ENCODE data around the gene MOSMO.
A peak's percentile ranks its signal among the peaks of the same experiment; 100 is the strongest.
"Not testable (repeated sequence)": the region's sequence is repeated elsewhere in the genome, so short reads cannot be mapped to it uniquely, and the experiment has no call there.

MOSMO gene

DNA sequence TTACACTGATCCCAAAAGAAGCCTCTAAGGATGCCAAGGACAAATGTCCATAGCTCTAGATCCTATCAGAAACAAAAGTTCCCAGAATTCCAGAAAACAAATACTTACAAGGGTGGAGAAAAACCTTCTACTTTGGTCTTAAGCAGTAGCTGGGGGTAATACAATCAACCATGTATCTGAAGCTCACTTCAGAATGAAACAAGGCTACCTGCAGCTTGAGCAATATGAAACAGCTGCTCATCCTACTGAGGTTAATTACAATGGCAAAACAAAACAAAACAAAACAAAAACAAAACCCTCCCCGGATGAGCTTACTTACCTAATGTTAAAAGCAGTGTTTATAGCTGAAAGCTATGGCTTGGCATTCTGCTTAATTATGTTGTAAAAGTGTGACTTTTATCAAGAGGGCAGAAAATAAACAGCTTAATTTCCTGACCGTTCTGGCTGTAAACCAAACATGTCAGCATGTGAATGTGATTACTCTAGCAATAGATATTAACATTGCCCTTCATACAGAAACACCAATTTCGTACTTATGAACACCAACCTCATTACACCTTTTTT, 17.4 kb upstream of the MOSMO start:
- no peaks in the 10 kb centered on the region for H3K27me3 Mint-ChIP-seq
- ATAC-seq (ENCODE audit: low read depth): no peak
- H3K36me3 Mint-ChIP-seq: peaks cover 4% of the 10 kb centered on the region
- no peaks in the 10 kb centered on the region for H3K9me3 Mint-ChIP-seq
- H3K4me1 Mint-ChIP-seq: no peaks in the 10 kb centered on the region
- no peak overlapping the region for H3K27ac Mint-ChIP-seq
- no peak overlapping the region for H3K4me3 Mint-ChIP-seq
- no peak for DNase-seq (ENCODE audit: low spot score in 2 of 2)

DNA sequence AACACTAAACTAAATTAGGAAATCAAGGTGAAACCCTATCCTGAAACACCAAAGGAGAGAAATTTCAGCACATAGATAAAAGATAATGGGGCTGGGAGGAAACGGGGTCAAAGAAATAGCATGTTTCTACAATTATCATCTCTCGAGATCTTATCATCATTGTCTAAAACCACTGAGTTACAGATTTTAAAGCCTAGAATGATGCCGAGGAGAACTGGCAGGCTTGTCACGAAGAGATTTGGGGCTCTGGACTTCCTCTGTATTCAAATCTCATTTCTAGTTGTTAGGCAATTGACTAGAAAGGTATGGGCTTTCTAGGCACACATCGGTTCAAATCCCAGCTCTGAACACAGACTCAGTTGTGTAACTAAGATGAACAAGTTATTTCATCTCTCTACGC, 16.3 kb upstream of the MOSMO start:
- no peak for ATAC-seq (ENCODE audit: low read depth)
- no peaks in the 10 kb centered on the region for H3K4me1 Mint-ChIP-seq
- DNase-seq (ENCODE audit: low spot score in 2 of 2): no peak
- no peak overlapping the region for H3K27ac Mint-ChIP-seq
- no peaks in the 10 kb centered on the region for H3K9me3 Mint-ChIP-seq
- peaks cover 1% of the 10 kb centered on the region for H3K36me3 Mint-ChIP-seq
- no peaks in the 10 kb centered on the region for H3K27me3 Mint-ChIP-seq
- H3K4me3 Mint-ChIP-seq: no peak overlapping the region

DNA sequence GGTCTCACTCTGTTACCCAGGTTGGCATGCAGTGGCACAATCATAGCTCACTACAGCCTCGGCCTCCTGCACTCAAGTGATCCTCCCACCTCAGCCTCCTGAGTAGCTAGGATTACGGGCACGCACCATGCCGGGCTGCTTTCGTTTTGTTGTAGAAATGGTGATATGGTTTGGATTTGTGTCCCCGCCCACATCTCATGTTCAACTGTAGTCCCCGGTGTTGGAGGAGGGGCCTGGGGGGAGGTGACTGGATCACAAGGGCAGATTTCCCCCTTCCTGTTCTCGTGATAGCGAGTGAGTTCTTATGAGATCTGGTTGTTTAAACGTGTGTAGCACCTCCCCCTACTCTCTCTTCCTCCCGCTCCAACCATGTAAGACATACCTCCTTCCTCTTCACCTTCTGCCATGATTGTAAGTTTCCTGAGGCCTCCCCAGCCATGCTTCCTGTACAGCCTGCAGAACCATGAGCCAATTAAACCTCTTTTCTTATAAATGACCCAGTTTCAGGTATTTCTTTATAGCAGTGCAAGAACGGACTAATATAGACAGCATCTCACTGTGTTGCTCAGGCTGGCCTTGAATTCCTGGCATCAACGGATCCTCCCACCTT, 12.9 kb upstream of the MOSMO start:
- H3K4me1 Mint-ChIP-seq: no peaks in the 10 kb centered on the region
- DNase-seq (ENCODE audit: low spot score in 2 of 2) (no peak), ATAC-seq (ENCODE audit: low read depth) (no peak)
- H3K36me3 Mint-ChIP-seq: no peaks in the 10 kb centered on the region
- no peaks in the 10 kb centered on the region for H3K9me3 Mint-ChIP-seq
- peaks cover 1% of the 10 kb centered on the region for H3K27me3 Mint-ChIP-seq
- no peak overlapping the region for H3K27ac Mint-ChIP-seq
- H3K4me3 Mint-ChIP-seq: no peak overlapping the region

DNA sequence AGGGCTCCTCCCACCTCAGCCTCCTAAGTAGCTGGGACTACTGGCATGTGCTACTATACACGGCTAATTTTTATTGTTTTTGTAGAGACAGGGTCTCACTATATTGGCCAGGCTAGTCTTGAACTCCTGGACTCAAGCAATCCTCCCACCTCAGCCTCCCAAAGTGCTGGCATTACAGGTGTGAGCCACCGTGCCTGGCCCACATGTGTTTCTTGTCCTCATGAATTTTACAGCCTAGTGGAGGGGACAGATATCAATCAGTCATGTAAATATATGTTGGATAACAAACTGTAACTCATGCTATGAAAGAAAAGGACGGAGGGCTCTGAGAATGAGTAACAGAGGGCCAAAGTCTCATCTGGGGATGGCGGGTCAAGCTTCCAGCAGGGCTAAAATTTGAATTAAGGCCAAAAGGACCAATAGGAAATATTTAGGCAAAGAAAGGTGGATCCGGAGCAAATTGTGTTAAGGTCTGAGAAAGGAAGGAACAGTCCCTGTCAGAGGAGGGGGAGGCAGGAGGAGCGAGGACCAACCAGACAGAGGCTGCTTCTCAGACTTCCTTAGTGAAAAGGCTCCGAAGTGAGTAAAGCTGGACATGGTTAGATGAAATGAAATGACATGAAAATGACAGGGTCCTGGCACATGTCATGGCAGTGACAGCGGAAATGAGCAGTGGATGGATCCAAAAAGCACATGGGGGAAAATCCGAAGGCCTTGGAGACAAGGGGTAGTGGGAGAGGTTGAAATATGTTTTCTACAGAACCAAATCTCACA, 10.8 kb upstream of the MOSMO start:
- no peak for DNase-seq (ENCODE audit: low spot score in 2 of 2)
- H3K27ac Mint-ChIP-seq: no peak overlapping the region

DNA sequence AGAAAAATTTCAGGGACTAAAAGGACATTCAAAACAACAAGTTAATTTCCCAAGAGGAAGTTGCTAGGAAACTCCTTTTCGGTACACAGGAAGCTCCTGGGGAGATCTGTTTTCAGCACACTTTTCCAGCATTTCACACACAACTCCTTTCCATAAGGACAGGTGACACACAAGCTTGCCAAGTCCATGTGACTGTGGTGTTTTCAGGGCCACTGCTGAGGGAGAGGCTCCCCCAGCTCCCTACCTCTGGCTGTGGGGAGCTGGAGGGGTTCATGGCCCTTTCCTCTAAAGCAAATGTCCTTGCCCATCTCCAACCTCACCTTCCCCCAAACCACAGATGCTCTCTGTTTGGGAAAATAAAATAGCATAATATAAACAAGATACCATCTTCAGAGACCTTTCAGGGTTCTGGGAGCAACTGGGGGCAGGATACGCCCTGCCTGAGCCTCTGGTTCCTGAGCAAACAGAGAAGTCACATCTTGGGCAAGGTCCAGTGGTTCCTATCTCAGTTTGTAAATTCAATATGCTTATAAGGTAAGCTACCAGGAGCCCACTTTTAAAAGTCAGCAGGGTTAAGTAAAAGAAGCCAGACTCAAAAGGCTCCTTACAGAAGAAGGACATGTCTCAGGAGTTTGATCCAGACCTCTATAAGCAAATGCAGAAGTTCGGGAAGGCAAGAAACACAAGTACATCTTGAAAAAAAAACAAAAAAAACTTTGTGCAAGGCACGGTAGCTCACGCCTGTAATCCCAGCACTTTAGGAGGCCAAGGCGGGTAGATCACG, 10.0 kb upstream of the MOSMO start:
- Mint-ChIP-seq H3K4me3 (no peak overlapping the region), H3K36me3 (no peaks in the 10 kb centered on the region), H3K9me3 (no peaks in the 10 kb centered on the region), H3K27me3 (peaks cover 5% of the 10 kb centered on the region), H3K4me1 (peaks cover 9% of the 10 kb centered on the region), H3K27ac (no peak overlapping the region)
- DNase-seq (ENCODE audit: low spot score in 2 of 2) (no peak), ATAC-seq (ENCODE audit: low read depth) (no peak)

More for the DNA sequence above, 10.8 kb upstream of the MOSMO start:
- H3K36me3 Mint-ChIP-seq: no peaks in the 10 kb centered on the region
- H3K27me3 Mint-ChIP-seq: peaks cover 5% of the 10 kb centered on the region
- no peaks in the 10 kb centered on the region for H3K9me3 Mint-ChIP-seq
- ATAC-seq (ENCODE audit: low read depth): no peak
- H3K4me1 Mint-ChIP-seq: peaks cover 9% of the 10 kb centered on the region
- H3K4me3 Mint-ChIP-seq: no peak overlapping the region

- Mint-ChIP-seq H3K4me1 (peaks cover 9% of the 10 kb centered on the region), H3K9me3 (no peaks in the 10 kb centered on the region), H3K36me3 (no peaks in the 10 kb centered on the region), H3K4me3 (no peak overlapping the region), H3K27me3 (peaks cover 5% of the 10 kb centered on the region), H3K27ac (no peak overlapping the region)
- DNase-seq (ENCODE audit: low spot score in 2 of 2) (no peak), ATAC-seq (ENCODE audit: low read depth) (no peak)
These were observed 6.3 kb upstream of the MOSMO start for GRCh38 chr16:22001591-22001990.

- not testable (repeated sequence) for H3K36me3 Mint-ChIP-seq; H3K27me3 Mint-ChIP-seq; H3K9me3 Mint-ChIP-seq; H3K27ac Mint-ChIP-seq; ATAC-seq (ENCODE audit: low read depth); DNase-seq (ENCODE audit: low spot score in 2 of 2); H3K4me3 Mint-ChIP-seq
- peaks cover 13% of the 10 kb centered on the region for H3K4me1 Mint-ChIP-seq
These were observed 5.9 kb upstream of the MOSMO start for GRCh38 chr16:22002047-22002446.

- no peaks in the 10 kb centered on the region for H3K36me3 Mint-ChIP-seq
- H3K9me3 Mint-ChIP-seq: no peaks in the 10 kb centered on the region
- peaks cover 17% of the 10 kb centered on the region for H3K4me1 Mint-ChIP-seq
- H3K4me3 Mint-ChIP-seq: no peak overlapping the region
- DNase-seq (ENCODE audit: low spot score in 2 of 2) (no peak), ATAC-seq (ENCODE audit: low read depth) (no peak)
- no peak overlapping the region for H3K27ac Mint-ChIP-seq
- H3K27me3 Mint-ChIP-seq: peaks cover 4% of the 10 kb centered on the region
These were observed 4.7 kb upstream of the MOSMO start for GRCh38 chr16:22003195-22003594.

DNA sequence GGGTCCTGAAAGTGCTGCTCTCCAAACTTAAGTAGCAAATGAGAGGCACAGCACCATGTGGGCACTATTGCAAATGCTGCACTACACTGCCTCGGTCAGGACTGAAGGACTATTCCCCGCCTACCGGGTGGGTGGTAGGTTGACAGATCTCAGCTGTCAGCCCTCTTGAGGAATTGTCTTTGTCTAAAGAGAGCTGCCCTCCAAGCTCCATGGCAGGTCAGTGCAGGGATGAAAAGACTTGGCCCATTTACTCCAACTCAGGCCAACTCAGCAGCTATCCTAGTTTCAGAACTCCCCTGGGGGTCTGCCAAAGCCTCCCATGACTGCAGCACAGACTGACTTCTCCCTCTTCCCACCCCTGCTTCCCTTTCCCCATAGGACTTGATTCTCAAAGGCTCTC, 3.6 kb upstream of the MOSMO start:
- H3K4me3 Mint-ChIP-seq: no peak overlapping the region
- no peak overlapping the region for H3K27ac Mint-ChIP-seq
- H3K4me1 Mint-ChIP-seq: peaks cover 22% of the 10 kb centered on the region
- H3K27me3 Mint-ChIP-seq: peaks cover 4% of the 10 kb centered on the region
- no peak for DNase-seq (ENCODE audit: low spot score in 2 of 2)
- H3K9me3 Mint-ChIP-seq: no peaks in the 10 kb centered on the region
- no peaks in the 10 kb centered on the region for H3K36me3 Mint-ChIP-seq
- ATAC-seq (ENCODE audit: low read depth): no peak

DNA sequence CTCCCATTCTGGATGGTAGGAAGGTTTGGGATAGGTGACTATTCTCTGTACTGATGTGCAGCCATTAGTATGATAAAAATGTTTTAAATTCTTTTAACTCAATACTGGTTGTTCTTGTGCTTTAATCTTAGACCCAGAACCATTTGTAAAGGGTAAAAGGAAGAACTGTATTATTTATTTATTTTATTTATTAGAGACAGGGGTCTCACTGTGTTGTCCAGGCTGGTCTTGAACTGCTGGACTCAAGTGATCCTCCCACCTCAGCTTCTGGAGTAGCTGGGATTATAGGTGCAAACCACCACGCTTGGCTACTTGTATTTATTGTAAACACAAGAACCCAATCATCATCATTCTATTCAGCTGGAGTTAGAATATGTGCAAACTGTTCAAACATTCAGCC, 2.2 kb upstream of the MOSMO start:
- DNase-seq (ENCODE audit: low spot score in 2 of 2): no peak

GRCh38 chr16:22006636-22007035, 1.3 kb upstream of the MOSMO start:
- no peak for ATAC-seq (ENCODE audit: low read depth)
- Mint-ChIP-seq H3K27ac (no peak overlapping the region), H3K4me1 (peaks cover 23% of the 10 kb centered on the region), H3K9me3 (no peaks in the 10 kb centered on the region), H3K4me3 (peak overlapping the region; percentile 83), H3K27me3 (no peaks in the 10 kb centered on the region), H3K36me3 (no peaks in the 10 kb centered on the region)
- DNase-seq (ENCODE audit: low spot score in 2 of 2): no peak

More for the DNA sequence above, 2.2 kb upstream of the MOSMO start:
- Mint-ChIP-seq H3K9me3 (no peaks in the 10 kb centered on the region), H3K27ac (no peak overlapping the region), H3K36me3 (no peaks in the 10 kb centered on the region), H3K4me1 (peaks cover 26% of the 10 kb centered on the region), H3K4me3 (no peak overlapping the region), H3K27me3 (peaks cover 2% of the 10 kb centered on the region)
- ATAC-seq (ENCODE audit: low read depth): no peak

- DNase-seq (ENCODE audit: low spot score in 2 of 2): no peak
- Mint-ChIP-seq H3K9me3 (no peaks in the 10 kb centered on the region), H3K4me1 (peaks cover 23% of the 10 kb centered on the region), H3K4me3 (peak overlapping the region; percentile 83), H3K27ac (peak overlapping the region; percentile 43), H3K27me3 (no peaks in the 10 kb centered on the region), H3K36me3 (no peaks in the 10 kb centered on the region)
- no peak for ATAC-seq (ENCODE audit: low read depth)
These were observed 777 bp upstream of the MOSMO start for GRCh38 chr16:22007159-22007508.

DNA sequence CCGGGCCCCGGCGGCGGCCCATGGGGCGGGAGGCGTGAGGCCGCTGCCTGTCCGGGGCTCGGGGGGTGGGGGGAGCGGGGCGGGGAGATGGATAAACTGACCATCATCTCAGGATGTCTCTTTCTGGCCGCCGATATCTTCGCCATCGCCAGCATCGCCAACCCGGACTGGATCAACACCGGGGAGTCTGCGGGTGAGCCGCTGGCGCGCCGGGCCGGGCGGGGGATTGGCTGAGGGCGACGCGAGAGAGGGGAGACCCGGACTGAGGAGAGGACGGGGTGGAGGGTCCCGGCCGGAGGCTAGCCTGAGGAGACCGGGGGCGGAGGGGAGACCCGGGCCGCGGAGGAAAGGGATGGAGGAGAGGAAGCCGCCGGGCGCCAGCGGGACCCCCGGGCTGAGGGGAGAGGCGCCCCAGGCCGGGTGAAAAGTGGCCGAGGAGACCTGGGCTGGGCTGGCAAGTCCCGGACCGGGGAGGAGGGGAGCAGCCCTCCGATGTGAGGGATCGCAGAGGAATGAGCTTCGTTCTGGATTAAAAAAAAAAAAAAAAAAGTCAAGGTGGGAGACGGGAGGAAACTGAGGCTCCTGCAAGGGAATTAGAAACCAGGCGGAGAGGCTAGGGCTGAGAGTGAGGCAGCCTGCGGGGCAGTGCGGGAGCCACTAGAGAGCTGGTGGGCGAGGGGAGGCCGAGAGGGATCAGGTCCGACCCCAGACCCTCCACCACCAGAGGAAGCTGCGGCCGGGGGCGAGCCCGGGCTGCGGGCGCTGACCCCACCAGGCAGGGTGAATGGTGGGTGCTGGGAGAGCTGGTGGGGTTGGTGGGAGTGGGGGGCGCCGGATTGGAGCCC, 526 bp downstream of the MOSMO start:
- Mint-ChIP-seq H3K27ac (peak overlapping the region; percentile 81), H3K4me3 (peak overlapping the region; percentile 92), H3K4me1 (peaks cover 27% of the 10 kb centered on the region), H3K36me3 (no peaks in the 10 kb centered on the region), H3K9me3 (no peaks in the 10 kb centered on the region), H3K27me3 (no peaks in the 10 kb centered on the region)
- peak; percentile 31 for ATAC-seq (ENCODE audit: low read depth)
- peak in 1 of 2 donors; percentile 43 for DNase-seq (ENCODE audit: low spot score in 2 of 2)
